Kidney epithelial cell (primary cell): ENCODE measurements around the gene OVCA2. TPM values are rescaled to one million over a fixed set of nuclear protein-coding genes. Genes with fewer than 3 reads are reported as not detected.
"Not testable (repeated sequence)": the region's sequence is repeated elsewhere in the genome, so short reads cannot be mapped to it uniquely, and the experiment has no call there.

Experiments
- DNase-seq: peaks from one replicate; pipeline ENCODE4 v3.0.0-alpha.2; 2010; ENCODE audit warnings: low read depth
- H3K27me3 ChIP-seq: 2 replicates; pipeline ENCODE4 v1.6.0; 2011; ENCODE audit warnings: low read length; ENCODE audit not compliant: control insufficient read depth, insufficient read depth
- H3K36me3 ChIP-seq: 2 replicates; pipeline ENCODE4 v1.5.1; 2011; ENCODE audit warnings: low read length; ENCODE audit not compliant: control insufficient read depth, insufficient read depth
- H3K4me3 ChIP-seq: 2 replicates; pipeline ENCODE4 v1.5.1; 2011; ENCODE audit warnings: low read depth, mild to moderate bottlenecking, control low read depth, low read length
- CTCF ChIP-seq: IDR thresholded peaks from 2 replicates; pipeline ENCODE4 v1.5.1; 2011; ENCODE audit warnings: mild to moderate bottlenecking, moderate library complexity, low read length, control low read depth, inconsistent platforms; ENCODE audit not compliant: insufficient read depth, poor library complexity, severe bottlenecking
- total RNA-seq: library from RNA; depleted of rRNA; stranded (reverse); fragments of >200 nt; gene quantifications from 2 replicates; pipeline ENCODE4 v1.2.3, GENCODE V29; 2015

The OVCA2 gene
- total RNA-seq, 1 donor from 2014 or later, result 88.2 TPM

GRCh38 chr17:2012499-2012898 is 29.3 kb upstream of the OVCA2 start:
- Histone ChIP-seq H3K36me3 (no peaks in the 10 kb centered on the region), H3K4me3 (no peak overlapping the region), H3K27me3 (peaks cover 27% of the 10 kb centered on the region)
- no peak for DNase-seq
- TF ChIP-seq CTCF, result no peak

GRCh38 chr17:2013220-2013993 is 28.4 kb upstream of the OVCA2 start:
- peaks cover 35% of the 10 kb centered on the region for H3K27me3 ChIP-seq
- DNase-seq, H3K4me3 ChIP-seq, H3K36me3 ChIP-seq: not testable (repeated sequence)

GRCh38 chr17:2013994-2014317 is 27.9 kb upstream of the OVCA2 start:
- no peak for TF ChIP-seq CTCF
- H3K27me3 ChIP-seq, result peaks cover 41% of the 10 kb centered on the region
- H3K36me3 ChIP-seq, result no peaks in the 10 kb centered on the region
- no peak overlapping the region for H3K4me3 ChIP-seq
- no peak for DNase-seq

- no peak for TF ChIP-seq CTCF
- Histone ChIP-seq H3K27me3 (peaks cover 54% of the 10 kb centered on the region), H3K36me3 (no peaks in the 10 kb centered on the region), H3K4me3 (no peak overlapping the region)
- no peak for DNase-seq
These were observed 26.5 kb upstream of the OVCA2 start for GRCh38 chr17:2015314-2015713.

- Histone ChIP-seq H3K27me3 (peaks cover 56% of the 10 kb centered on the region), H3K4me3 (no peak overlapping the region), H3K36me3 (no peaks in the 10 kb centered on the region)
- DNase-seq, result no peak
- TF ChIP-seq CTCF, result no peak
These were observed 25.3 kb upstream of the OVCA2 start for GRCh38 chr17:2016494-2016893.

- Histone ChIP-seq H3K27me3 (peaks cover 57% of the 10 kb centered on the region), H3K36me3 (no peaks in the 10 kb centered on the region), H3K4me3 (no peak overlapping the region)
- TF ChIP-seq CTCF, result no peak
- no peak for DNase-seq
These were observed 24.4 kb upstream of the OVCA2 start for GRCh38 chr17:2017274-2017941.
